Loucy (cell line): ENCODE results near the gene IRF2BP2.

ENCODE experiments used
- H2AFZ ChIP-seq: fragments of 200-600 bp; sonication (generic); 2 replicates; pipeline ENCODE4 v1.6.0; 2016; ENCODE audit warnings: antibody characterized with exemption, mild to moderate bottlenecking, low read length, moderate library complexity
- H3F3A ChIP-seq: fragments of 200-600 bp; 2 replicates; pipeline ENCODE4 v1.6.0; 2016; ENCODE audit warnings: antibody characterized with exemption, low read depth, mild to moderate bottlenecking
- H3K27me3 ChIP-seq: fragments of 200-600 bp; sonication (generic); 2 replicates; pipeline ENCODE4 v1.6.1; 2014; ENCODE audit warnings: low read length, mild to moderate bottlenecking; ENCODE audit not compliant: insufficient read depth, poor library complexity, severe bottlenecking
- H3K36me3 ChIP-seq: fragments of 200-600 bp; sonication (generic); 2 replicates; pipeline ENCODE4 v1.6.1; 2016; ENCODE audit warnings: low read length; ENCODE audit not compliant: insufficient read depth
- H3K4me1 ChIP-seq: fragments of 200-600 bp; sonication (generic); 2 replicates; pipeline ENCODE4 v1.5.1; 2014; ENCODE audit warnings: low read length, mild to moderate bottlenecking; ENCODE audit not compliant: insufficient read depth, poor library complexity, severe bottlenecking
- H3K4me2 ChIP-seq: fragments of 200-600 bp; sonication (generic); 2 replicates; pipeline ENCODE4 v1.6.0; 2014; ENCODE audit warnings: antibody characterized with exemption, low read length, low read depth, mild to moderate bottlenecking; ENCODE audit not compliant: poor library complexity, severe bottlenecking
- H3K4me3 ChIP-seq: fragments of 200-600 bp; sonication (generic); 2 replicates; pipeline ENCODE4 v1.5.1; 2014; ENCODE audit warnings: low read length, mild to moderate bottlenecking, mixed read lengths; ENCODE audit not compliant: poor library complexity, severe bottlenecking
- H3K79me2 ChIP-seq: fragments of 200-600 bp; sonication (generic); 2 replicates; pipeline ENCODE4 v1.6.1; 2014; ENCODE audit warnings: low read length; ENCODE audit not compliant: insufficient read depth
- H3K9ac ChIP-seq: fragments of 200-600 bp; sonication (generic); 2 replicates; pipeline ENCODE4 v1.6.0; 2014; ENCODE audit warnings: mild to moderate bottlenecking, low read depth, low read length, moderate library complexity; ENCODE audit not compliant: poor library complexity, severe bottlenecking
- H3K9me2 ChIP-seq: fragments of 200-600 bp; sonication (generic); replicated peaks from 2 replicates; pipeline ENCODE4 v1.6.1; 2016; ENCODE audit warnings: low read depth, low read length, mixed read lengths
- H3K9me3 ChIP-seq: fragments of 200-600 bp; sonication (generic); 2 replicates; pipeline ENCODE4 v1.6.1; 2014; ENCODE audit warnings: mild to moderate bottlenecking, antibody characterized with exemption, low read length, low read depth; ENCODE audit not compliant: insufficient read depth
- H4K20me1 ChIP-seq: fragments of 200-600 bp; sonication (generic); 2 replicates; pipeline ENCODE4 v1.6.0; 2014; ENCODE audit warnings: antibody characterized with exemption, low read length, mild to moderate bottlenecking; ENCODE audit not compliant: insufficient read depth, poor library complexity, severe bottlenecking
- EZH2phosphoT487 ChIP-seq: fragments of 200-600 bp; IDR thresholded peaks from 2 replicates; pipeline ENCODE4 v1.6.1; 2018; ENCODE audit warnings: antibody characterized with exemption, mild to moderate bottlenecking, moderate library complexity, borderline replicate concordance
- TF ChIP-seq, protein P1 (sequence below): fragments of 200-600 bp; sonication (generic); conservative IDR thresholded peaks from 2 replicates; pipeline ENCODE4 v1.5.1; 2014; ENCODE audit warnings: mild to moderate bottlenecking, antibody characterized with exemption, low read length

Gene IRF2BP2

DNA sequence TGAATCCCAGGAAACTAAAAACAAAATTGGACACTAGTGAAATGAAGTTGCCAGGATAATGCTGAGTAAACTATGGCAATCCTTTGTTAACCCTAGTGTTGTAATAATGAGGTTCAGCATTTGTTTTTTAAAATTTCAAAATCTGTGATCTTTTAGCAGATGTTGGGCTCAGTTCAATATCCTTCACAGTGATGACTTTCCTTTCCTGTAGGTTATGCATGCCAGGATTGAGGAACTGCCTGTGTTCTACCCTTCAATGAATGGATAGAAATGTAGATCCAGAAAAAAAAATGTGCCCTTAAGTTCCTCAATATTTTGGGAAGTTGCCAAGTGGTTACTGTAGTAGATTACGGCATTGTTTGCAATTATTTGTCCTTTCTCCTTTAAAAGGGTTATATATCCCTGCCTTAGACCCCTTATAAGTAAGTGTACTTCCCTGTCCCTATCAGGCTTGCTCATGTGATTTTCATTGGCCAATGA is 35.5 kb upstream of the IRF2BP2 start:
- Histone ChIP-seq H3K4me3 (no peak overlapping the region), H4K20me1 (no peaks in the 10 kb centered on the region), H3K9me3 (no peaks in the 10 kb centered on the region), H3K36me3 (no peaks in the 10 kb centered on the region), H3F3A (no peaks in the 10 kb centered on the region), H3K79me2 (no peaks in the 10 kb centered on the region), H3K4me2 (no peak overlapping the region), H3K27me3 (no peaks in the 10 kb centered on the region), H3K4me1 (peaks cover 9% of the 10 kb centered on the region), H3K9ac (no peak overlapping the region), H3K9me2 (no peaks in the 10 kb centered on the region), H2AFZ (no peak overlapping the region)
- TF ChIP-seq, protein P1, sequence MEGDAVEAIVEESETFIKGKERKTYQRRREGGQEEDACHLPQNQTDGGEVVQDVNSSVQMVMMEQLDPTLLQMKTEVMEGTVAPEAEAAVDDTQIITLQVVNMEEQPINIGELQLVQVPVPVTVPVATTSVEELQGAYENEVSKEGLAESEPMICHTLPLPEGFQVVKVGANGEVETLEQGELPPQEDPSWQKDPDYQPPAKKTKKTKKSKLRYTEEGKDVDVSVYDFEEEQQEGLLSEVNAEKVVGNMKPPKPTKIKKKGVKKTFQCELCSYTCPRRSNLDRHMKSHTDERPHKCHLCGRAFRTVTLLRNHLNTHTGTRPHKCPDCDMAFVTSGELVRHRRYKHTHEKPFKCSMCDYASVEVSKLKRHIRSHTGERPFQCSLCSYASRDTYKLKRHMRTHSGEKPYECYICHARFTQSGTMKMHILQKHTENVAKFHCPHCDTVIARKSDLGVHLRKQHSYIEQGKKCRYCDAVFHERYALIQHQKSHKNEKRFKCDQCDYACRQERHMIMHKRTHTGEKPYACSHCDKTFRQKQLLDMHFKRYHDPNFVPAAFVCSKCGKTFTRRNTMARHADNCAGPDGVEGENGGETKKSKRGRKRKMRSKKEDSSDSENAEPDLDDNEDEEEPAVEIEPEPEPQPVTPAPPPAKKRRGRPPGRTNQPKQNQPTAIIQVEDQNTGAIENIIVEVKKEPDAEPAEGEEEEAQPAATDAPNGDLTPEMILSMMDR = no peak
- TF ChIP-seq EZH2phosphoT487 = no peak

DNA sequence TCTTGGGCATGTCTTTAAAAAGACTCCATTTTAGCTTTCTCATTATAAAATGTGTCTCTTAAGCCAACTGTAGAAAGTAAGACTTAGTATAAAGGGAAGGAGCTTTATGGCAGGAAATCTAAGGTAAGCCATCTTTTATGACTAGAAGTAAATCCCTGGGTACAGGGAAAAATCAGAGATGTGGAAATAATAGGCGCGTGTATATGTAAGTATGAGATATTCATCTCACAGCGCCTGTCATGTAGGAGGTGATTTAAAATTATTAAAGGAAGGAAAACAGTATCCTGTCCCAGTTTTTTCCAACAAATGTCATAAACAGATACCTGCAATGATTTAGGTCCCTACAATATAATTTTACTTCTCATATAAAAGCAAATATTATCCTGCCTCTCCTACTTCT is 35.0 kb upstream of the IRF2BP2 start:
- Histone ChIP-seq H3K4me2 (no peak overlapping the region), H3K36me3 (no peaks in the 10 kb centered on the region)

DNA sequence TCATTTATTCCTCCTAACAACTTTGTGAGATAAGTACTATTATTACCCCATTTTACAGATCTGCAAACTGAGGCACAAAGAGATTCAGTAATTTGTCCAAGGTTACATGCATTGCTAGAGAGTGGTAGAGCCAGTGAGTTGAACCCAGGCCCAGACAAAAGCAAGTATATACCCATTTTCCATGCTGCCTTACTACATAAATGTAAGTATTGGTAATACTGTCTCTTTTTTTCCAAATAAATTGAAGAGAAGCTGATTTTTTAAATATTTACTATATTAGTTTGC is 33.8 kb upstream of the IRF2BP2 start:
- H3K4me3 ChIP-seq = no peak overlapping the region
- H3K4me2 ChIP-seq = no peak overlapping the region
- H4K20me1 ChIP-seq = no peaks in the 10 kb centered on the region
- H3K27me3 ChIP-seq = no peaks in the 10 kb centered on the region
- H3K79me2 ChIP-seq = no peaks in the 10 kb centered on the region
- no peak for TF ChIP-seq EZH2phosphoT487
- TF ChIP-seq, protein P1 = no peak
- no peaks in the 10 kb centered on the region for H3K36me3 ChIP-seq
- H3K9me2 ChIP-seq = no peaks in the 10 kb centered on the region
- H3K9ac ChIP-seq = no peak overlapping the region
- H3K4me1 ChIP-seq = peaks cover 10% of the 10 kb centered on the region
- H3F3A ChIP-seq = no peaks in the 10 kb centered on the region
- no peak overlapping the region for H2AFZ ChIP-seq
- no peaks in the 10 kb centered on the region for H3K9me3 ChIP-seq

More for the DNA sequence above, 35.0 kb upstream of the IRF2BP2 start:
- TF ChIP-seq, protein P1 = no peak
- no peak for TF ChIP-seq EZH2phosphoT487
- H3K9me3 ChIP-seq = no peaks in the 10 kb centered on the region
- no peaks in the 10 kb centered on the region for H4K20me1 ChIP-seq
- peaks cover 10% of the 10 kb centered on the region for H3K4me1 ChIP-seq
- H3K79me2 ChIP-seq = no peaks in the 10 kb centered on the region
- 0 out of 2 replicates have a peak overlapping the region, but pooled peaks have one; percentile 4 for H2AFZ ChIP-seq
- H3F3A ChIP-seq = no peaks in the 10 kb centered on the region
- H3K9me2 ChIP-seq = no peaks in the 10 kb centered on the region
- no peak overlapping the region for H3K9ac ChIP-seq
- no peak overlapping the region for H3K4me3 ChIP-seq
- H3K27me3 ChIP-seq = no peaks in the 10 kb centered on the region
